Stimulated activated CD4-positive, alpha-beta T cell treated with anti-CD3 and anti-CD28 coated beads, Interleukin-4, amount 100 ng/mL, for 4 hours (primary cell): Measurements from ENCODE around the gene FARS2.

Source experiments
- DNase-seq, 2 experiments: peaks; one replicate each; pipeline ENCODE4 v3.0.0-alpha.2; 2020

Gene FARS2

DNA sequence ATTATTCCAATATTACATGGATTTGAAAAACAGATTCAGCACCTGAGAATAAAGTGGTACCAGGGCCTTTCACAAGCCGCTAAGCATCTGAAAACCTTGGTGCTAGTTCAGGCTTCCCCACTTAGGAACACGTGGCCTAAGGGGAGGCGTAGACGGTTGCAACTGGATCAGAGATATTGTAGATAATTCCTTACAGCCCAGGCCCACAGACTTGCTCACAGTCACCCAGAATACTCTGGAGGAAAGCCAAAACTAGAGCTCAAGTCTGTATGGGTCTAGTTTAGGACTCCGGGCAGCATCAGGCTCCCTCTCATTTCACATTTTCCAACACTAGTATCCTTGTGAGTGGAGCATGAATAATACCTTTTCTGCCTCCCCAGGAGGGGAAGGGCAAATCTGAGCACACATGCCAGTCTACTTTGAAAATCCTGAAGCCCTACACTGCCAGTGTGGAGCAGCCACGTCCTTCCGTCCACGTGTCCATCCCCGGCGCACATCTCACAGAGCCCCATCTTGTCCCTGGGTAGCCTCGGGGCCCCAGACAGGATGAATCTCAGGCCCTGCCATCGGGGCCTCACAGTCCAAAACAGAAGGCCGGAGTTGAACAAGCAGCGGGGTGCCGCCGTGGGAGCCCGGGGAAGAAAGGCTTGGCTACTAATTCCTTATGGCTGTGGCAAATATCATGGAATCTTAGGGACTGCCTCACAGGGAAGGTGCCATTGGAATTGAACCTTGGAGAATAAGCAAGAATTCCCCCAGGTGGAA, 446.1 kb downstream of the FARS2 start:
- no peak for DNase-seq

DNA sequence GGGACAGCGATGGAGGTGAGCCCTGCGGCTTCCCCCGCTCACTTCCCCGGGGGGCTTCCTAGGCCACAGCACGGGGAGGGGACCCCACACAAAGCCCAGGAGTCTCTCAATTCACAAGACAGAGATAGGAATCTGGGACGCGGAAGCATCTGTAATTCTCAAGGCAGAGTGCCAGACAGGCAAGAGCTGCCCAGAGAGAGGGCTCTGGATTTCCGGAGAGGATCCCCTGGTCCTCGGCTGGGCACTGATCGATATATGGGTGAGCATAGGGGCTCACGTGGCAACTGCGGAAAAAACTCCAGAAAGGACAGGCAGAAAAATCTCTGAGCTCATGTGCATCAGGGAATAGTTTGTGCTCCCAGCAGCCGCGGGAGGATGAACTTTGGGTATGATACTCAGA, 449.2 kb downstream of the FARS2 start:
- DNase-seq: no peak

DNA sequence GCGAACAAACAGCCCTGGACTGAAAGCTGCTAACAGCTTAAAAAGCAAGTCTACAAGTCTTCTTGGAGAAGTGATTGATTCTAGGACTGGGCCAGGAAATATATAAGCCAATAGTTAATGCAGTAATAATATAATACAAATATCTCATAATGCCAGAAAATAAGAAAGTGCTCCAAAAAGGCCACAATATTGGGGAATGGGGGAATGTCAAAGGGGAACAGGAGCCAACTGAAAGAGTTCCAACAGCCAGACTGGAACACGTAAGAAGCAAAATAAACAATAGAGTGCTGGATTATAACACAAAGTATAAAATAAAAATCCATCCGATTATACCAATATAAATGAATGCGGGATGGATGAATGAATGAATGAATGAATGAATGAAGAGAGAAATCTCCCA, 449.6 kb downstream of the FARS2 start:
- no peak for DNase-seq

DNA sequence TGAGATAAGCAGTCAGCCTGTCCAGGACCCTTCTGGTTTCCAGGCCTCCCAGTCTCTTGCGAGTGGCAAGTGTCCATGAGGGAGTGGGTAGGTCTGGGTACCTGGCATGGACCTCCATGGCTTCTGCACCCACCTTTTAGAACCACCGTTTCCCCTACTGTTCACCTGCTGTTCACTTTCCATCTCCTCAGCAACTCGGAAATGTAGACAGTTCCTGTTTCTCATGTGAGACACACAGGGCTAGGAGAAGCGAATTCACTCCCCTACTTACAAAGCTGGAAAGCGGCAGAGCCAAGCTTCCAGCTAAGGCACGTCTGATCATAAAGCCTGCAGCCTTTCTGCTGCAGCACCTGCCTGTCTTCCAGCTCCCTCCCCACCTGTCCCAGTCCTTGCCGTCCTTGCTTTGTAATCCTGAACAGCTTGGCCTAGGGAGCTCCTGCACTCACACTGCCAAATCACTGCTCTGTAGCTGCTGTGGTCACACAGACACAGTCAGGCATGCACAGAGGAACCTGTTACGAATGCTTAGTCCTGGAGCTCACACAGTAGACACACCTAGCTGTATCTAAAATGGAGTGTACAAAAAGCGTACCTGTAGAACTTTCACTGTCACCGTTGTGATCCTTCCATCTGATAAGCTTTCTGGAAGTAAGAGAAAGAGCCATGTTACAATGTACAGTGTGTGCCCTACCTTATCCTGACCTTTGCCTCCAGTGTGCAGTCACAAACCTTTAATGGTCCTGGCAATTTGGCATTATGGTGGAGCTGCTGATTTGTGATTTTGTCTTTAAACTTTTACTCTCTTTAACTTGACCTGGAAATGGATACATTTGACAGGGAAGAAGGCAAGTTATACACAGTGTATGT, 451.3 kb downstream of the FARS2 start:
- DNase-seq: no peak

DNA sequence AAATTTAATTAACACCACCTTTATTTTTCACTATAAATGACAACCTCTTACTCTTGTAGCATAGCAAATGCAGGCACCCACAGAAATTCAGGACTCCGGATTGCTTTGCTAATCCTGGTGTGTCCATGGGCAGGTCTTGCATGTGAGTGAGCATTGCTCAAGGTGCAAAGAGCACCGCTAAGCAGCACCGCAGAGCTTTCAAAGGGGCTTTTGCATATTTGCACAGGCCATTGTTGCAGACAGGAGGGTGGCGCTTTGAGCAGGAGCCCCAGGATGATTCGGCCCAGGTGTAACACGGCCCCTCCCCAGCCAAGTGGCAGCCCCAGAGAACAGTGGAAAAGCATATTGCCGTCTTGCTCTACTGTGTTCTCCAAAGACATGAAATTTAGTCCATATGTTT, 452.2 kb downstream of the FARS2 start:
- DNase-seq: no peak

DNA sequence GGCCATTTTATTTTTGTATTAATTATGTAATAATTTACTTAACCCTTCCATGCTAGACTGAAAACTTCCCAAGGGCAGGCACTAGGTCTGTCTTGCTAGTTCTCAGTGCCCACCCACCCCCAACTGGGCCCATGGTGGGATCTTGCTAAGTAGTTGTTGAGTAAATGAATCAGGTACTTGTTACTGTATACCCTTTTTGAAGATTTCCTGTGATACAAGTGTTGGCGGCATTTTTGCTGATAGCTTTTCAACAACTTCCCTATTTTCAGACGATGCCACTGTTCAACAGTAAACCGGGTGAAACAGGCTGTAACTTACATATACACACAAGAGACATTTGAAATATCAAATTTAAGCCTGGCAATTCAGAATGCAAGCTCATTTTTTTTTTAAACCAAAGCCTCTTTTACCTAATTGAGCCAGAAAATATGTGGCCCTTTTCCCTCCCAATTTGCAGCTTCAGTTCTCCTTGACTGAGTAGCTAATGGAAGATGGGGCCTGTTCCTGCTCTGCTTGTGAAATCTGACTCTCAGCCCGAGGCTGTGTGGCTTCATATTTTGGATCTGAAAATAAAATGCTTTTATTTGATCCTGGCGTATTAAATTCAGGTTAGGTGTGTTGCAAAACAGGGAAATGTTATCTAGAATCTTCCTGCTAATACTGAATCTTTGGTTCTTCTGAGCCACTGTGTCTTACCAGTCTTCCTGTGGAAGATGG, 457.1 kb downstream of the FARS2 start:
- DNase-seq: no peak

DNA sequence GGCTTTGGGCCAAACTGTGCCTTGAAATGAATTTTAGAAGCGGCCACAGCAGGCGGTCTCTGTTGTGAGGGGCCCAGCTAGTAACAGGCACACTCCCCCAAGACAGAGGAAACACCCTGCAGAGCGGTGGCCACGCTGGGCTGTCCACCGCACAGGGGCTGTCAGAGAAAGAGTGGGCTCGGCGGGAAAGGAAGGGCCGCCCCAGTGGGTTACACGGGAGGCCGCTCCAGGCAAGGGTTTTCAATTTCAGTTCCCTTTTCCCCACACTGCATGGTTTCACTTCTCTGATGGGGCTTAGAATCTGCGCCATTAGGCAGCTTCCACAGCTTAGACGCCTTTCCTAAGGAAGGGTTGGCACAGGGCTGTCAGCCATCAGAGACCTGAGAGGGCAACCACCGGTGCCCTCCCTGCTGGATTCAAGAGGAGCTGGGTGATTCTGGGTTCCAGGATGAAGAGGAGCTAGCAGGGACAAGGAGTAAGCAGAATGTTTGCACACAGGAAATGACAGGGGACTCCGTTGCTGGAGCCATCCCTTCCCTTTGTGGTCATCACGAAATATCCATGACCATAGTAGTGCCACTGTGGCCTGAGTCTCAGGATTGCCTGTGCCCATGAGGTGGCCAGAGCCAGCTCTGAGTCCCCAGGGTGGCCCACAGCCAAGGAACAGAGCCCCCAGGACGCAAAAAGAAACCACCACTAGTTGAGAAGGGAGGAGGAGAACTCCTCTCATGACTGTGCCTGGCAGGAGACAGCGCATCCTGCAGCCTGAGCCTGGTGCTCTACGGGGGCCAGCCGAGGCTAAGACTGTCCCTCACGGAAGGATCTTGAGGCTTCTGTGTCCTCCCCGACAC, 462.8 kb downstream of the FARS2 start:
- no peak for DNase-seq

DNA sequence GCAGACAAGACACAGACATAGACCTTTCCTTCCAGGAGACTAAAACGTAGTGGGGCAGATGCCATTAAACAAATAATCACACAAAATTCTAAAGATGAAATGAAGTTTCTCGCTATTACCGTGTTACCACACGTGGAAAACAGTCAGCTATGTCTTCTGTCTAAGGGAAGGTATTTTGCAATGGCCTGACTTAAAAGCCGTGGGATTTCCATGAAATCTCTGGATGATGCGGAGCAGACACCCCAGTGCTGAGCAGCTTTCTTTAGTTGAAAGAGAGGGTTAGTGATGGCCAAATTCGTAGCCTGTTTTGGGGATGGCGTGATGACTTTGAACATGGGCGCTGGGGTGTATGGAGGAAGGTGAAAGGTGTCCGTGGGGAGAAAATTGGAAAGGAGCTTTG, 463.6 kb downstream of the FARS2 start:
- DNase-seq: no peak

DNA sequence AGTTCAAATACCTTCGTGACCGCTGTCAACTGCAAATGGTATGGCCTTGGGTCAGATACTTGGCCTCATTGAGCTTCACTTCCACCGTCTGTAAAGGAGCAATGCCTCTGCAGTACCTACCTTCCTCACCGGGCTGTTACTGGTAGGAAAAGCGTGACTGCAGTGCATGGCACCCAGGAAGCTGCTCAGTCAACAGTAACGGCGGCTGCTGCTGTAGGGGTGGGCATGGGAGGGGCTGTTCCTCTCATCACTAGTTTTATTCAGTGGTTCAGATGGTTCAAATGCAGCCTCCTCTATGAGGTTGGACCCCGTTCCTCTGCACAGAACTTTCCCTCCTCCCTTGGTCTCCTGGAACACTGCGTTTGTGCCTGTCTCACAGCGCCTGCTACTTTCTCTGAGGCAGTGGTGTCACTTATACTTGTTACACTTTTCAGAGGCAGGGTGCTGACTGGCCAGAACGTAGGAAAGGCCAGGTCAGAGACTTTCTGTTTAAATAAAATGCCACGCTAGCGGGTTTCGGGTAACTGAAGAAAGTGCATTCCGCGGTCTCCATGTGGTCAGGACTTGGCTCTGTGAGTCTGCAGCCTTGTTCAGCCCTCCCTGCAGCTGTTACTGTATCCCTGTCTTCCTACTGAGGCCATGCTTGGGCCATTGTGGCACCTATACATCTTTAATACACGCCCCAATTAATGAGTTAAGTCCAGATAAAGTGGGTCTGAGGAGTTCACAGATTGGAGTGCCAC, 465.8 kb downstream of the FARS2 start:
- no peak for DNase-seq

DNA sequence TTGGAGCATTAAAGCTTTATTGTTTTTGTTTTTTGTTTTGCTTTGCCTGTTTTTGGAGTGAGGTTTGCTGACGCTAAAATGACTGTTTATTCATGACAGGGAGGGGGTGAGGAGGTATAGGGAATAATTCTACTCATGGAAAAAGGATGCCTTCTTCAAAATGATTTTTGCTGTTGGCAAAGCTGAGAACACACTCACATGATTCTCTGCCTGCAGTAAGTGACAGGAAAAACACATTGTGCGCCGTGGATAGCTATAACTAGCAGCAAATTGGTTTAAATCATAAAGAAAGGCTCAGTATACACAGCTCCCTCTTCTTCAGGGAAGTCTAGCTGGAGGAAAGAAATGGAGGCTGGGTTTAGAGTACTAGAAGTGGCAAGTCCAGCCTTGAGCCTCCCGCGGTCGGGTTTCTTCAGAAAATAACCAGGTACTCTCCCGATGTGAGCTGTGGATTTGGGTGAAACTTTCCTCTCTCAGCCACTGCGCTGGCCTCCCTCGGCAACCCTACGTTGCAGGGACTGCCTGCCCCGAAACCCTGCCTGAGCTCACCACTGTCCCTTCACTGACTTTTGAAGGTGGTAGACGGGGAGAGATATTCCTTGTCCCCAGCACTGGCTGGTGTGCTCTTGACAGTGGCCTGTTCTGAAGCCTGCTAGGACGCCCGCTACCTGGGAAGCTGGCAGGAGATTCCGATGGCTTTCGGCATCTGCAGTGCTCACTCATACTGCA, 467.2 kb downstream of the FARS2 start:
- DNase-seq: no peak

DNA sequence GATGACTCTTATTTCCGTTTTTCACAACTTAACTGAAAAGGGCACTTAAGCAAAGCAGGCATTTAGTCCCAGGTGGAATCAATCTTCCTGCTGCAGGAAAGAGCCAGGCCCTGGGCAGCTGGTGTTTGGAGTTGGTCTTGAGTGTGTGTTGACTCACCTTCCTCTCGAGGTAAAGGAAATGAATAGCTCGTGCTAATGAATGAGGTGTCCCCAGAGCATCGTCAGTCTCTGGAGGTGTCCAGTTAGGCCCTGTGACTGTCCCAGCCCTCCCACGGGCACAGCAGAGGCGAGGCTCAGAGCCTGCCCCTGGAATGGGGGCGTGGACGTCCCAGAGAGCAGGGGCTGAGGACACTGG, 467.7 kb downstream of the FARS2 start:
- DNase-seq: no peak

DNA sequence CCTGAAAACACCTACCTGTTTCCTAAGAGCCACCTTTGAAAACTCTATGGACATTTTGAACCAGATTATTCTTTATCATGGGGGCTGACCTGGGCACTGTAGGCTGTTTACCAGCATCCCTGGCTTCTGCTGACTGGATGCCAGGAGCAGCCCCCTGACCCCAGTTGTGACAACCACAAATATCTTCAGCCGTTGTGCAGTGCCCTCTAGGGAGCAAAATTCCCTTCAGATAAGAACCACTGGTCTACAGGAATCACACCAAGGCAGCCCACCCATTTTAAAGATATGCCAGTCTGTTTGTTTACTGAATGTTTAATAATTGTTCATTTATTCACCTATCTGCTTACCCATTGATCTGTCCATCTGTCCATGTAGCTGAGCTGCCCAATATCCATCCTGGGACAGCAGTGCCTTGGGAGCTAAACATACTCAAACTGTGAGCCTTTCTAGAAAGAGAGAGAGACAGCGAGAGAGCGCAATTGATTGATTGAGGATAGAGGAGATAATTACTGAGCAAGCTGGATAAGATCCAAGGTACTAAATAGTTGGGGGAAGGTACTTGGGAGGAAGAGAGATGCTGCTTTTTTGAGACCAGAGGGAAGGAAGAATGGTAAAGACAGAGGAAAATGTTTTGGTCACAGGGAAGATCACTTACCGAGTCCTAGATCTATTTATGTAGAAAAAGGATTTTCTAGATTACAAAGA, 468.7 kb downstream of the FARS2 start:
- no peak for DNase-seq

DNA sequence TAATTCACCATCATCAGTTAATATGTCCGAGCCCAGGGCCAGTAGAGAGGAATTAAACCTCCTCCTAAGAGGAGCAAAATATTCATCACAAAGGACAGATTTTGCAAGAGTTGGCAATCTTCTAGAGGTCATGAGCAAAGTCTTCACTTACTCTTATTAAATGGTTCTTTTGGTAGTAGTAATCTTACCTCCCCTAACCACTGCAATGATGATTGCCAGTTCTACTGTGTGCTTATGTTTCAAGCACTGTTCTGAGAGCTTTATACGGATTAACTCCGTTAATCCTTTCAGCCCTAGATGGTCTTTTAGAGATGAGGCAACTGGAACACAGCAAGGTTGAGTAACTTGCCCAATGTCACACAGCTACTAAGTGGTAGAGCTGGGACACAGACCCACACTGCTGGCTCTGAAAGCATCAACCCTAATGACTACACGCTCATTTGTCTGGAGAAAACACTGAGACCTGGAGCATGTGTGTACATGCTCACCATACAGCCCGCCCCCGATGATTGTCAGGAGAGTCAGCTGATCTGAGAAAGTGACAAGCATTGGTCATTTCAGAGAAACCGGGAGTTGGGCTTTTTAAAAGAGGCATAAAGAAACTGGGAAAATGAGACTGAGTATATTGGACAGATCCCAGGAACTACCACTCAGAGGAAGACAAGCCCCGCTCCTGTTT, 469.4 kb downstream of the FARS2 start:
- no peak for DNase-seq

DNA sequence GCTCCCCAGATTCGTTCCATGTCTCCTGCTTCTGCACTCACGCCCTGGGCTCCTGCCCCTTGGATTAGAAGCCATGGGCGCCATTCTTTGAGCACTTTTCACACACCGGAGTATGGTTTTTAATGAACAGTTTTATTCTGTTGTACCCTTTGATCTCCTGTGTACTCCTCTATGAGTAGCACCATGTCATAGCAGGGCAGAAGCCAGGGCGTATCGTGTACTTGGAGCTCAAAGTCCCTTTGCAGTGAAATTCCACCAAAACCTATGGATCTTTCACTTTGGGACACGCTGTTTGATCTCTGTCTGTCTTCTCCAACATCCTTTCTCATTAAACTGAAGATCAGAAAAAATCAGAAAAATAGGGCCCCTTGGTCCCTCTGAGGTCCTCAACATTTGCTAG, 470.1 kb downstream of the FARS2 start:
- DNase-seq: no peak

DNA sequence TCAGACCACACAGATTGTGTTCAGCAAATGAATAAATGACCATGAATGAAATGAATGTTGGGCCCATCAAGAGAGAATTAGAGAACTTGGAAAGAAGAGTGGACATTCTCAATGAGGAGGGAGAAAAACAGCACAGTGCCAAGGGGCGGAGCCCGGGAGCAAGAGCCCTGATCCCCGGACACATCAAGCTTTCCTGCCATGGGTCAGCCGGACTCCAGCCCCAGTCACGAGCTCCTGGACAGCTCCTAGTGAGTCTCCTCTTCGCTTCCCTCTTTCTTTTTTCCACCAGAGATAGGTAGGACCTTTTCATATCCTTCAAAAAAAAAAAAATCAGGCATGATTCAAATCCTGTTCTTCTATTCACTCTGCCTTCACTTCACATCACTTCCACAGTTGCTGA, 471.2 kb downstream of the FARS2 start:
- DNase-seq: no peak

DNA sequence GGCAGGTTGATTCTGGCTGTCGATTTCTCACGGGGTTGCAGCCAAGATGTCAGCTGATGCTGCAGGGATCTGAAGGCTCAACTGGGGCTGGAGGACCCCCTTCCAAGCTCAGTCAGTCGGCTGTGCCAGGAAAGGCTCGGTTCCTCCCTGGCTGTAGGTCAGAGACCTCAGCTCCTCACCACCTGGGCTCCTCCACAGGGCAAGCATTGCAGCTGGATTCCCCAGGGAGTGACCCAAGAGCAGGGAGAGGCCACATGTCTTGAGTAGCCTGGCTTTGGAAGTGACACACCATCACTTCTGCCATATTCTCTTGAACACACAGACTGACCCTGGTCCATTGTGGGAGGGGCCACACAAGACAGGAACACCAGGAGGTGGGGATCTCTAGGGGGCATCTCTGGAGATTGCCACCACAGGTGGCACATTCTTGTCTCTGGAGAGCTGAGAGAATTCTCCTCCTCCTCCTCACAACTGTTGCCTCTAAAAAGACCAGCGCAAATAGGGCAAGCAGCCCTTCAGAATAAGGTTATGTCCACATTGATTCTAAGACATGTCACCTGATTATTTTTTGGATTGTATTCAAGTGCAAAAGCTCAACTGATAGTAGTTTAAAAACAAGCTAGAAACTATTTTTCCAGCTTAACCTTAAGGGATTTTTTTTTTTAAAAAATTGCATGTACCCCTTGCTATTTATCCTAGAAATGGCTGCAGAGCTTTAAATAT, 474.9 kb downstream of the FARS2 start:
- no peak for DNase-seq

DNA sequence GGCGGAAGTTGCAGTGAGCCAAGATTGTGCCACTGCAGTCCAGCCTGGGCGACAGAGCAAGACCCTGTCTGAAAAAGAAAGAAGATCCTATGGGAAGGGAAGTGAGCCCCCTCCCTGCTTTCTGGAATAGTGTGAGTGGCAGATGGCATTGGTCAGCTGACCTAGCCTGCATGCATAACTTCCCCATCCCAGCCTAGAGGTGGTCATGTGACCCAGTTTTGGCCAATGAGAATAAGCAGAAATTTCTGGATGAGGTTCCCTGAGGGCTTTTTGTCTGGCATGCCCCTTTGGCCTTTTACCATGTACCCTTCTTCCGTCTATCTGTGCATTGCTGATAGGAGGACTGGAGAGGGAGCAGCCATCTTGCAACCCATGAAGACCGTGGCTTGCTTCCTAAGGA, 476.1 kb downstream of the FARS2 start:
- DNase-seq: no peak

DNA sequence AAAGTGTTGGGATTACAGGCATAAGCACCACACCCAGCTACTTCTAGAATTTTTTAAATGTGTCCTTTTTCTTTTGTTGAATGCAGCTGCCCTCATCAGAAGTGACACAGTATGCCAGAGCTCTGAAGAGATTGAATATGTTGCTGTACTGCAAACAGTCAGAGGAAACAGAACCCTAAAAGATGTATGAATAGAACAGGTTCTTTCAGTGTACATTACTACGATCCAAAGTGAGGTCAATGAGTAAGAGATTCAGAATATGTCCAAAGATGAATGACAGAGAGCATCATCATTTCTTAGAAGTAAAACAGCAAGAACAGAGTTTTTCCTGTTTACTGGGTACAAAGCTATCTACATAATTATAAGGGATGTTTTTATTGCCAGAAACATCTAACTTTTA, 476.9 kb downstream of the FARS2 start:
- DNase-seq: no peak

DNA sequence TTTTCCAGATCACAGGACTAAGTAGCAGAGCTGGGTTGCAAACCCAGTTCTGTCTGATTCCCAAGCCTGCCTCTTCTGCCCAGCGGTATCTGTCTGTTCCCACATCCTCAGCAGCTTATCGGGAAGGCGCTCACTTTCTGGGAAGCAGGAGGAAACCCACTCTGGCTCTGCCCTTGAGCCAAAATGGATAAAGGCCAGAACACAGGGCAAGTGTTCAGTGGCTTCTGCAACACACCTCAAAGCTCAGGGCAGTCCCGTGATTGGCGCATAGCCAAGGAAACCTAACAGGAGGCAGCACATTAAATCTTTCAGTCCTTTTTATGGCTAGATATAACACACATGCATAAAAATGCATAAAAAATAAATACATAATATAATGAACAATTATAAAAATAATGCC, 483.2 kb downstream of the FARS2 start:
- DNase-seq: no peak
